Gastroesophageal sphincter (tissue), 4 donors: ENCODE results near the gene KCNMA1. TPM values are rescaled to one million over a fixed set of nuclear protein-coding genes. Genes with fewer than 3 reads are reported as not detected.

Experiments used
- ATAC-seq: fragments of 150-250 bp; one replicate; pipeline ENCODE4 v1.9.1; 2016; ENCODE audit warnings: mild to moderate bottlenecking, moderate library complexity
- H3K27ac ChIP-seq, 4 donors: fragments of 200-600 bp; sonication (generic) in 3 of 4; 1 replicate in 3 of 4; 2 replicates in 1 of 4; pipeline ENCODE4 v1.5.1; 2016 to 2019
- H3K27me3 ChIP-seq: fragments of 200-600 bp; sonication (generic); one replicate; pipeline ENCODE4 v1.5.1; 2019
- H3K36me3 ChIP-seq, 2 donors: fragments of 200-600 bp; sonication (generic); one replicate each; pipeline ENCODE4 v1.5.1; 2019; ENCODE audit warnings: control low read depth in 1 of 2
- H3K4me1 ChIP-seq, 3 donors: fragments of 200-600 bp; sonication (generic); 1 replicate in 2 of 3; 2 replicates in 1 of 3; pipeline ENCODE4 v1.5.1; 2016 to 2019; ENCODE audit warnings: control low read depth in 2 of 3
- H3K4me3 ChIP-seq, 2 donors: fragments of 200-600 bp; sonication (generic); one replicate each; pipeline ENCODE4 v1.5.1; 2019; ENCODE audit warnings: mild to moderate bottlenecking in 1 of 2, moderate library complexity in 1 of 2
- H3K9me3 ChIP-seq, 3 donors: fragments of 200-600 bp; sonication (generic); one replicate each; pipeline ENCODE4 v1.5.1; 2017 to 2019; ENCODE audit warnings: control low read depth in 2 of 3
- EP300 ChIP-seq: sonication (generic); formaldehyde crosslinking; IDR thresholded peaks from one replicate; pipeline ENCODE4 v1.6.1; 2017; ENCODE audit warnings: antibody characterized with exemption, mild to moderate bottlenecking
- POLR2A ChIP-seq, 2 donors: fragments of 450-650 bp; IDR thresholded peaks; one replicate each; pipeline ENCODE4 v1.6.1; 2017; ENCODE audit warnings: antibody characterized with exemption in 2 of 2, mild to moderate bottlenecking in 2 of 2, moderate library complexity in 1 of 2
- POLR2AphosphoS5 ChIP-seq: sonication (generic); formaldehyde crosslinking; IDR thresholded peaks from one replicate; pipeline ENCODE4 v1.6.1; 2017; ENCODE audit warnings: antibody characterized with exemption
- WGBS, 2 donors: methylation state at CpG; one replicate each; pipeline ENCODE4 v1.1.5; 2018; ENCODE audit warnings: low coverage in 1 of 2; 5-methylcytosine and 5-hydroxymethylcytosine counted together
- total RNA-seq, 4 donors: library from RNA; depleted of rRNA; stranded (reverse); fragments of >200 nt; gene quantifications; one replicate each; pipeline ENCODE4 v1.1.0, GENCODE V29; 2016
- TF ChIP-seq, protein P1 (sequence below), 4 experiments: fragments of 200-600 bp in 2 of 4; fragments of 450-650 bp in 2 of 4; sonication (generic) in 1 of 4; IDR thresholded peaks; one replicate each; pipeline ENCODE4 v1.5.1; 2017 to 2019; ENCODE audit warnings: antibody characterized with exemption in 4 of 4, mild to moderate bottlenecking in 2 of 4, moderate library complexity in 2 of 4

Gene KCNMA1
- total RNA-seq, 4 donors from 2014 or later, result 168 to 389 (median 323) TPM

- ATAC-seq, result no peak
- no peaks in the 10 kb centered on the region for H3K27me3 ChIP-seq
- no peaks in the 10 kb centered on the region for H3K36me3 ChIP-seq
- peaks cover 0 to 9% (median 0%) of the 10 kb centered on the region in 3 donors for H3K9me3 ChIP-seq
- no peak overlapping the region for H3K4me3 ChIP-seq
- 67 to 80% methylated on average over 2 to 4 of the region's 4 CpGs for WGBS, 2 donors
- H3K4me1 ChIP-seq, result peaks cover 0 to 39% (median 0%) of the 10 kb centered on the region in 3 donors
- no peak for TF ChIP-seq EP300
- TF ChIP-seq POLR2A (IDR thresholded peaks at IDR 0.05), result no peak
- TF ChIP-seq POLR2AphosphoS5, result no peak
- H3K27ac ChIP-seq, result no peak overlapping the region
Measured at GRCh38 chr10:77338143-77338542, 299.5 kb downstream of the KCNMA1 start.

DNA sequence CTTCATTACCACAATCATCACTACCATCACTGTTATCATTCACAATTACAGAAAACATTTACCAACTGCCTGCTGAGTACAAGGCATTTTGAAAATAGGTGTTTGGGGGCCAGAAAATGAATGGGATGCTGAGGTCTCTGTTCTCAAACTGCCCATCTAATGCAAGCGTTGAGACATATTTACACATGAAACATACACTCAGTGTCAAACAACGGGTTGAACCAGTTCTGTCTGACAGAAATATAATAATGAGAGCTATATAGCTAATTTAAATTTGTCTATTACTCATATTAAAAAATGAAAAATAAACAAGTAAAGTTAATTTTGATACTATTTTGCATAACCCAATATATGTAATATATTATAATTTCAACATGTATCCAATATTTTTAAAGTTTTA is 303.1 kb downstream of the KCNMA1 start:
- H3K4me1 ChIP-seq, result peaks cover 0 to 34% (median 0%) of the 10 kb centered on the region in 3 donors
- H3K4me3 ChIP-seq, result no peak overlapping the region
- H3K36me3 ChIP-seq, result no peaks in the 10 kb centered on the region
- TF ChIP-seq, protein P1, sequence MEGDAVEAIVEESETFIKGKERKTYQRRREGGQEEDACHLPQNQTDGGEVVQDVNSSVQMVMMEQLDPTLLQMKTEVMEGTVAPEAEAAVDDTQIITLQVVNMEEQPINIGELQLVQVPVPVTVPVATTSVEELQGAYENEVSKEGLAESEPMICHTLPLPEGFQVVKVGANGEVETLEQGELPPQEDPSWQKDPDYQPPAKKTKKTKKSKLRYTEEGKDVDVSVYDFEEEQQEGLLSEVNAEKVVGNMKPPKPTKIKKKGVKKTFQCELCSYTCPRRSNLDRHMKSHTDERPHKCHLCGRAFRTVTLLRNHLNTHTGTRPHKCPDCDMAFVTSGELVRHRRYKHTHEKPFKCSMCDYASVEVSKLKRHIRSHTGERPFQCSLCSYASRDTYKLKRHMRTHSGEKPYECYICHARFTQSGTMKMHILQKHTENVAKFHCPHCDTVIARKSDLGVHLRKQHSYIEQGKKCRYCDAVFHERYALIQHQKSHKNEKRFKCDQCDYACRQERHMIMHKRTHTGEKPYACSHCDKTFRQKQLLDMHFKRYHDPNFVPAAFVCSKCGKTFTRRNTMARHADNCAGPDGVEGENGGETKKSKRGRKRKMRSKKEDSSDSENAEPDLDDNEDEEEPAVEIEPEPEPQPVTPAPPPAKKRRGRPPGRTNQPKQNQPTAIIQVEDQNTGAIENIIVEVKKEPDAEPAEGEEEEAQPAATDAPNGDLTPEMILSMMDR (IDR thresholded peaks at IDR 0.05), result no peak
- TF ChIP-seq POLR2AphosphoS5, result no peak
- TF ChIP-seq EP300, result no peak
- TF ChIP-seq POLR2A (IDR thresholded peaks at IDR 0.05), result no peak
- H3K27ac ChIP-seq, result no peak overlapping the region
- ATAC-seq, result no peak
- H3K9me3 ChIP-seq, result peaks cover 0 to 6% (median 0%) of the 10 kb centered on the region in 3 donors
- no peaks in the 10 kb centered on the region for H3K27me3 ChIP-seq
- 68 to 76% methylated on average over 2 of the region's 2 CpGs for WGBS, 2 donors

DNA sequence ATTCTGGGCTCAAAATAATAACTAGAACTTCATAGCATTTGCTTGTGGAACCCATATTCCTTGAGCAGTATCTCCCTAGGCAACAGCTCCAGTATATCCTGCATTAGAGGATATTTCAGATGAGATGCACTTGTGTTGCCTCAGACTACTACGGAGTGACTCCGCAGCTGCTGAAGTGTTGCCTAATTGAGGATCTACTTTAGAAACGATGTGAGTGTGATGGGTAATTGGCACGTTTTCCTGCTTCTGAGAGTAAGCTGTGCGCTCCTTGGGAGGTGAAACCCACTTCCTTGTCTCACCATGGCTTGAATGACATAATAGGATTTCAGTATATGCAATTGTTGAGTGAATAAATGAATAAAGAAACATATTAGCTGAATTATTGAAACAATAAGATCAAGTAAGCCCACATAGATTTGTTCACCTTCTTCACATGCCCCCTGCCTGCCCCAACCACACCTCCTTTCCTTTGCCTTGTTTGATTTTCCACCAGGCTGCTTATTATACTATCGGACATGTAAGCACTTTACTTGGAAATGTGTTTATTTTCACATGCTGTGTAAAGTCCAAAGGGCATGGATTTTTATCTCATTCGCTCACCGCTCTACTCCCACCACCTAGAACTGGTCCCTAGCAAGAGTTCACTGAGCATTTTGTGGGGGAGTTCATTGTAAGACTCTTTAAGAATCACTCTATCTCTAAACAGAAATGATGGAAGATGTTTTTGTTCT is 303.8 kb downstream of the KCNMA1 start:
- WGBS, 2 donors, result 57 to 69% methylated on average over 3 to 8 of the region's 8 CpGs
- Histone ChIP-seq H3K4me3 (no peak overlapping the region), H3K27ac (no peak overlapping the region), H3K36me3 (no peaks in the 10 kb centered on the region), H3K27me3 (no peaks in the 10 kb centered on the region), H3K4me1 (peaks cover 0 to 34% (median 0%) of the 10 kb centered on the region in 3 donors), H3K9me3 (no peaks in the 10 kb centered on the region)
- no peak for TF ChIP-seq EP300
- TF ChIP-seq POLR2A (IDR thresholded peaks at IDR 0.05), result no peak
- no peak for TF ChIP-seq POLR2AphosphoS5
- TF ChIP-seq, protein P1 (IDR thresholded peaks at IDR 0.05), result no peak
- no peak for ATAC-seq

GRCh38 chr10:77332256-77332655 is 305.4 kb downstream of the KCNMA1 start:
- H3K9me3 ChIP-seq, result no peaks in the 10 kb centered on the region
- H3K36me3 ChIP-seq, result no peaks in the 10 kb centered on the region
- H3K27me3 ChIP-seq, result no peaks in the 10 kb centered on the region
- ATAC-seq, result no peak
- peaks cover 0 to 27% (median 0%) of the 10 kb centered on the region in 3 donors for H3K4me1 ChIP-seq
- TF ChIP-seq, protein P1 (IDR thresholded peaks at IDR 0.05), result no peak
- TF ChIP-seq POLR2AphosphoS5, result no peak
- TF ChIP-seq EP300, result no peak
- no peak for TF ChIP-seq POLR2A (IDR thresholded peaks at IDR 0.05)
- H3K4me3 ChIP-seq, result no peak overlapping the region
- no peak overlapping the region for H3K27ac ChIP-seq

DNA sequence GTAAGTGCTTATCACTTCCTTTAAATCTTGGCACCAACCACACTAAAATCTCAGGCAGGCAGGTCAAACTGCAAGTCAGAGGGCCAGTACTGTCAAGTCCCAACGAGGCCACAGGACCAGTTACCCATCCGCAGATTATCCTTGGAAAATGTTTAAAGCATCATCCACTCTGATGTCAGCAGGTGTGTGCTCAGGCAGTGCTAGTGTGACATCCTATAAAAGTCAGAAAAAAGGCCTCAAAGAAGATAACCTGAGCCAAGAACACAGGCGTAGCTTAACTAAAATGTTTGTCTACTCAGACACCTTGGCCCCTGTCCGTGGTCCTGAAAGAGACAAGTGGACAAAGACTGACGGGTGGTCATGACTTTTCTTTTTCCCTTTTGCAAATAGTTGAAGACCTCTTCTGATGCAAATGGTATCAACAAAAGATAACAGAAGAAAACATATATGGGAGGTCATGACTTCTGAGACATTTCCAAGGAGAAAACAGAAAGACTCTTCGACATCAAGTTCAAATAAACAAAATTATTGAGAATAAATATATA is 309.3 kb downstream of the KCNMA1 start:
- Histone ChIP-seq H3K9me3 (no peaks in the 10 kb centered on the region), H3K27me3 (no peaks in the 10 kb centered on the region), H3K4me3 (no peak overlapping the region), H3K27ac (no peak overlapping the region), H3K4me1 (peaks cover 0 to 30% (median 0%) of the 10 kb centered on the region in 3 donors), H3K36me3 (no peaks in the 10 kb centered on the region)
- TF ChIP-seq POLR2A (IDR thresholded peaks at IDR 0.05) (no peak), POLR2AphosphoS5 (no peak), EP300 (no peak)
- TF ChIP-seq, protein P1 (IDR thresholded peaks at IDR 0.05), result no peak
- ATAC-seq, result no peak
- 48 to 59% methylated on average over 6 of the region's 6 CpGs for WGBS, 2 donors
